Keratinocyte (primary cell): ENCODE data around the gene KPNA1. TPM values are rescaled to one million over a fixed set of nuclear protein-coding genes. Genes with fewer than 3 reads are reported as not detected.

Source experiments
- DNase-seq: peaks from one replicate; pipeline ENCODE4 v3.0.0-alpha.2; 2011; ENCODE audit warnings: low read depth, missing footprints, low spot score
- FAIRE-seq: peaks from 2 replicates; lab custom pipeline; 2011; peaks lifted over from hg19 to GRCh38; lab: Jason Lieb, UNC
- H2AFZ ChIP-seq: 2 replicates; pipeline ENCODE4 v1.6.0; 2012; ENCODE audit warnings: low read length, control low read depth, inconsistent platforms; ENCODE audit not compliant: control insufficient read depth
- H3K27ac ChIP-seq: 2 replicates; pipeline ENCODE4 v1.5.1; 2011; ENCODE audit warnings: low read length; ENCODE audit not compliant: control insufficient read depth, insufficient read depth
- H3K27me3 ChIP-seq: 3 replicates; pipeline ENCODE4 v1.6.0; 2011; ENCODE audit warnings: low read length; ENCODE audit not compliant: control insufficient read depth, insufficient read depth; ENCODE audit errors: extremely low read depth
- H3K36me3 ChIP-seq, 2 experiments: 2 replicates in 1 of 2; 3 replicates in 1 of 2; pipeline ENCODE4 v1.5.1; 2011; ENCODE audit warnings: low read length in 2 of 2, mild to moderate bottlenecking in 1 of 2; ENCODE audit not compliant: control insufficient read depth in 2 of 2, insufficient read depth in 2 of 2; ENCODE audit errors: extremely low read depth in 1 of 2
- H3K4me1 ChIP-seq: 3 replicates; pipeline ENCODE4 v1.5.1; 2011; ENCODE audit warnings: low read length; ENCODE audit not compliant: control insufficient read depth, insufficient read depth; ENCODE audit errors: extremely low read depth
- H3K4me2 ChIP-seq: 3 replicates; pipeline ENCODE4 v1.6.0; 2011; ENCODE audit warnings: low read depth, low read length; ENCODE audit not compliant: control insufficient read depth, insufficient read depth; ENCODE audit errors: extremely low read depth
- H3K4me3 ChIP-seq, 3 experiments: fragments of 200-600 bp in 1 of 3; sonication (generic) in 1 of 3; 2 replicates in 2 of 3; 3 replicates in 1 of 3; pipeline ENCODE4 v1.5.1; 2011 to 2016; ENCODE audit warnings: low read length in 3 of 3, mild to moderate bottlenecking in 3 of 3, control low read depth in 2 of 3, inconsistent platforms in 1 of 3, low read depth in 1 of 3, mixed read lengths in 1 of 3, mixed run types in 1 of 3, moderate library complexity in 1 of 3; ENCODE audit not compliant: control insufficient read depth in 2 of 3, insufficient read depth in 2 of 3; ENCODE audit errors: extremely low read depth in 1 of 3
- H3K79me2 ChIP-seq: 2 replicates; pipeline ENCODE4 v1.6.0; 2012; ENCODE audit warnings: low read length; ENCODE audit not compliant: control insufficient read depth, insufficient read depth
- H3K9ac ChIP-seq: 3 replicates; pipeline ENCODE4 v1.6.0; 2011; ENCODE audit warnings: low read length; ENCODE audit not compliant: control insufficient read depth, insufficient read depth; ENCODE audit errors: extremely low read depth
- H3K9me1 ChIP-seq: 3 replicates; pipeline ENCODE4 v1.6.0; 2011; ENCODE audit warnings: low read length; ENCODE audit not compliant: control insufficient read depth, insufficient read depth; ENCODE audit errors: extremely low read depth
- H3K9me3 ChIP-seq: 2 replicates; pipeline ENCODE4 v1.5.1; 2012; ENCODE audit warnings: low read depth, low read length; ENCODE audit not compliant: control insufficient read depth
- H4K20me1 ChIP-seq: 3 replicates; pipeline ENCODE4 v1.6.0; 2011; ENCODE audit warnings: low read length; ENCODE audit not compliant: control insufficient read depth, insufficient read depth; ENCODE audit errors: extremely low read depth
- CTCF ChIP-seq, 3 experiments: IDR thresholded peaks in 1 of 3; conservative IDR thresholded peaks in 1 of 3; optimal IDR thresholded peaks in 1 of 3; 2 replicates in 2 of 3; 3 replicates in 1 of 3; pipeline versions ENCODE3 to v1.5.1; 2011; ENCODE audit warnings: low read length in 3 of 3, mild to moderate bottlenecking in 3 of 3, moderate library complexity in 2 of 3, control low read depth in 1 of 3, inconsistent platforms in 1 of 3; ENCODE audit not compliant: insufficient read depth in 2 of 3; ENCODE audit errors: extremely low read depth in 1 of 3
- EZH2 ChIP-seq: IDR thresholded peaks from one replicate; pipeline ENCODE4 v1.6.1; 2012; ENCODE audit warnings: inconsistent platforms, mild to moderate bottlenecking, low read length, moderate library complexity
- dilution Hi-C: fragments of 300-500 bp; cut with MboI; formaldehyde crosslinking; loops from one replicate; pipeline ENCODE4 v1.7.0; 2020; ENCODE audit warnings: low sequenced_read_pairs; ENCODE audit not compliant: extremely low pct_ligation_motif_present
- polyA minus RNA-seq, 3 experiments: library from RNA; depleted of rRNA, polyadenylated mRNA; stranded (reverse); fragments of >200 nt; gene quantifications; 1 replicate in 1 of 3; 2 replicates in 1 of 3; 3 replicates in 1 of 3; pipeline ENCODE4 v1.2.3, GENCODE V29; 2011
- polyA plus RNA-seq, 5 experiments: library from polyadenylated mRNA; depleted of rRNA in 3 of 5; stranded (reverse) in 3 of 5; stranded (forward) in 1 of 5; unstranded in 1 of 5; fragments of >200 nt; gene quantifications; 1 replicate in 1 of 5; 2 replicates in 3 of 5; 3 replicates in 1 of 5; pipeline versions ENCODE4 v1.2.1 to v1.2.3, GENCODE V29; 2011 to 2012; ENCODE audit warnings: missing spikeins in 2 of 5, low read depth in 1 of 5, low replicate concordance in 1 of 5

Gene KPNA1
- polyA plus RNA-seq (59.4 to 66.7 TPM (median 61.4 TPM) in 3 replicates), polyA minus RNA-seq (77.6 to 91.5 TPM (median 80.5 TPM) in 3 replicates)
- polyA plus RNA-seq (2011; ENCODE audit: low read depth) = 75.1 TPM
- 44.0 and 104 TPM in 2 replicates for polyA plus RNA-seq (2011; cell fraction: cytosol; rRNA removed)
- 81.2 and 84.6 TPM in 2 replicates for polyA plus RNA-seq (2011; cell fraction: nucleus; rRNA removed)
- 58.3 and 66.0 TPM in 2 replicates for polyA plus RNA-seq (2012; ENCODE audit: low replicate concordance)
- 38.6 TPM for polyA minus RNA-seq (2011; cell fraction: cytosol; rRNA and poly(A)+ RNA removed)
- polyA minus RNA-seq (2011; cell fraction: nucleus; rRNA and poly(A)+ RNA removed) = 32.2 and 71.0 TPM in 2 replicates

GRCh38 chr3:122514123-122515019, at the start of gene KPNA1:
Gene KPNA1, minus strand, starts transcription at chr3:122514939. Its CDS starts 18,374 bp downstream, at chr3:122496565.
- TF ChIP-seq EZH2 (no peak), CTCF (optimal IDR thresholded peaks at IDR 0.05 in 1 of 3, IDR thresholded peaks at IDR 0.05 in 1 of 3, conservative IDR thresholded peaks at IDR 0.05 in 1 of 3; ENCODE audit: extremely low read depth in 1 of 3, insufficient read depth in 2 of 3, low read length in 3 of 3) (no peak)
- Histone ChIP-seq H3K9me1 (no peaks in the 10 kb centered on the region), H3K4me1 (peaks cover 12% of the 10 kb centered on the region), H2AFZ (peak within 1 kb of the TSS; percentile 97), H3K36me3 (no peaks in the 10 kb centered on the region), H3K9me3 (no peaks in the 10 kb centered on the region), H3K79me2 (peaks cover 46% of the 10 kb centered on the region), H3K27ac (peak within 1 kb of the TSS; percentile 85), H3K27me3 (no peaks in the 10 kb centered on the region), H4K20me1 (peaks cover 10% of the 10 kb centered on the region), H3K9ac (peak within 1 kb of the TSS; percentile 90), H3K4me3 (peak within 1 kb of the TSS; percentile 65 to 88 (median 78)), H3K4me2 (peak within 1 kb of the TSS; percentile 91)
- DNase-seq (no peak), FAIRE-seq (no peak)
- dilution Hi-C loops = no loop called here

GRCh38 chr3:122564155-122564912, 49.6 kb upstream of the KPNA1 start, which contains the start of the genes DTX3L and PARP9:
Gene DTX3L, plus strand, starts transcription at chr3:122564338. Its CDS starts 89 bp downstream, at chr3:122564427.
Gene PARP9, minus strand, starts transcription at chr3:122564300. Its CDS starts 4,680 bp downstream, at chr3:122559620.
- dilution Hi-C loops = no loop called here
- Histone ChIP-seq H3K4me3 (peak within 1 kb of the TSS; percentile 61 to 88 (median 75)), H3K4me2 (peak within 1 kb of the TSS; percentile 88), H3K27ac (peak within 1 kb of the TSS; percentile 85), H3K27me3 (no peaks in the 10 kb centered on the region), H3K9ac (peak within 1 kb of the TSS; percentile 92), H3K36me3 (peaks cover 4 to 8% of the 10 kb centered on the region in 2 experiments), H3K79me2 (peaks cover 21% of the 10 kb centered on the region), H3K4me1 (peaks cover 16% of the 10 kb centered on the region), H3K9me3 (no peaks in the 10 kb centered on the region), H2AFZ (peak within 1 kb of the TSS; percentile 80), H3K9me1 (no peaks in the 10 kb centered on the region), H4K20me1 (no peaks in the 10 kb centered on the region)
- DNase-seq (peak; percentile 11), FAIRE-seq (no peak)
- TF ChIP-seq CTCF (optimal IDR thresholded peaks at IDR 0.05 in 1 of 3, IDR thresholded peaks at IDR 0.05 in 1 of 3, conservative IDR thresholded peaks at IDR 0.05 in 1 of 3; ENCODE audit: extremely low read depth in 1 of 3, insufficient read depth in 2 of 3, low read length in 3 of 3) = no peak
- TF ChIP-seq EZH2 = no peak
